HG03378 (cell line): ENCODE results near the gene GRM3.
A peak's percentile ranks its signal among the peaks of the same experiment; 100 is the strongest.

Source experiments
- ATAC-seq: cut with Tn5 transposase; IDR thresholded peaks from one replicate; pipeline ENCODE4 v1.9.1; 2021; ENCODE audit warnings: mild to moderate bottlenecking, moderate library complexity; ENCODE audit not compliant: unreplicated experiment

Gene GRM3

DNA sequence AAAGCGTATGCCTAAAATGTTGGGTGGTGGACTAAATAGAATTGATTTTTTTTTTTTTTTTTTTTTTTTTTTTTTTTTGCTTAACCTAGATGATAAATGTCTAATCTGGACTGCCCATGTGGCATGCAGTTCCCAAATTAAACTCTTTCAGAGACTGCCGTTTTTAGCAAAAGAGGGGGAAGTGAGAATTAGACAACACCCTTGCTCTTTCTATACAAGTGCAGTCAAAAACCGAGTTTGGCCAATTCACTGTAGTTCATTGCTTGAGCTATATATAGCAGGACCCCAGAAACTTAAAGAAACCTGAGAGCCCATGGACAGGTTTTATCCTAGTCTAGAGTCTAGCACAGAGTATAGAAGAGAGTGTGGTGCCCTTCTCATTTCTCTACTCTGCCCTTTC is 141.9 kb downstream of the GRM3 start:
- ATAC-seq = peak; percentile 86

GRCh38 chr7:86786376-86786775 is 142.7 kb downstream of the GRM3 start:
- no peak for ATAC-seq

DNA sequence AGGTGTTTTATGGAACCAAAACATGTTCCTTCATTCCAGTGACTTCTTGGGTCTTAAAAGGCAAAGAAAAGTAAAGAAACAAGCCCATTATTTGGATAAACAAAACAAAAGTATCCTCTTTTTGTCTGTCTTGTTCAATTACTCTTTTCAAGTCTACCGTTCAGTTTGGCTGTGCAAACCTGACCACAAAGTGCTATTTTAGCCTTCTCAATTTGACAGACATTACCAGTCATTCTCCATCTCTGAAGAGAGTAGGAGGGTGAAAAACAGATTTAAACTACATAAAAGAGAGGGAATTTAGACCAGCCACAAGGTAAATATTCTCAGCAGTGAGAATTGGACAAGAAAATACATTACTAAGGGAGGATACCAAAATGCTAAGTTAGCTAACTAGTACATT is 145.2 kb downstream of the GRM3 start:
- peak; percentile 56 for ATAC-seq

GRCh38 chr7:86790383-86790782 is 146.7 kb downstream of the GRM3 start:
- ATAC-seq = peak; percentile 60

GRCh38 chr7:86792260-86792659 is 148.6 kb downstream of the GRM3 start:
- no peak for ATAC-seq

DNA sequence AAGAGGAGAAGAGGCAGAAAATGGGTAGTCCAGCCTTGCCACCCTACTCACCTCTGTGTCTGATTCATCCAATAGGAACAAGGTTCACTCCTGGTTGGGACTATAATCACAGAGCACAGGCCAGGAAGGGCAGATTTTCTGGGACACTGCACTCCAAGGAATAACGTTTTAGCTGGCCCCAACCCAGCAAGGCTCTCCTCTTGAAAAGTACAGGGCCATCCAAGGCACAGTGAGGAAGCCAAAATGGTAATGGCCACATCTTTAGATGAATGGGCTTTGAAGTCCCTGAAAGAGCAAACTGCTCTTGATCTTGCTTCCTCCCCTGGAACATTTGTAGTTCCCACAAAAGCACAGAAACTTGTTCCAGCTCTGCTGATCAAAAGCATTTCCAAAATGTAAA is 149.4 kb downstream of the GRM3 start:
- no peak for ATAC-seq

GRCh38 chr7:86814661-86815379 is 171.1 kb downstream of the GRM3 start:
- peak; percentile 70 for ATAC-seq

GRCh38 chr7:86815556-86815955 is 171.8 kb downstream of the GRM3 start:
- ATAC-seq = no peak

GRCh38 chr7:86818903-86819302 is 175.2 kb downstream of the GRM3 start:
- ATAC-seq = no peak

DNA sequence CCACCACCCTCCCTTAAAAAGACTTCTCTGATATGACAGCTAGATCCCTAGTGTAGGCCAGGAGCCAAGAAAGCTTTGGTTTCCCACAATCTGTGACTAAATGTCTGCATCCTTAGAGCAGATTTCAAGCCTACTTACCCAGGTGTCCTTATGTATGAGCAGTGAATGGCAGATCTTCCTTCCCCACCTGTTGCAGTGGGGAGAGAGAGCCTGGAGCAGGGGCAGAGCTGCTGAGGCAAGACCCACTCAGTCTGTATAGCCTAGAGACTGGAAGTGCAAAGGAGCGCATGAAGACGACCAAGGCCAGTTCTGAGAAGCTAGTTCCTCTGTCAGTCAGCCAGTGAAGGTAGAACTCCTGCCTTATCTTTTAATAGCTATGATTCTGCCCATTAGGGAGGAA is 180.1 kb downstream of the GRM3 start:
- no peak for ATAC-seq

DNA sequence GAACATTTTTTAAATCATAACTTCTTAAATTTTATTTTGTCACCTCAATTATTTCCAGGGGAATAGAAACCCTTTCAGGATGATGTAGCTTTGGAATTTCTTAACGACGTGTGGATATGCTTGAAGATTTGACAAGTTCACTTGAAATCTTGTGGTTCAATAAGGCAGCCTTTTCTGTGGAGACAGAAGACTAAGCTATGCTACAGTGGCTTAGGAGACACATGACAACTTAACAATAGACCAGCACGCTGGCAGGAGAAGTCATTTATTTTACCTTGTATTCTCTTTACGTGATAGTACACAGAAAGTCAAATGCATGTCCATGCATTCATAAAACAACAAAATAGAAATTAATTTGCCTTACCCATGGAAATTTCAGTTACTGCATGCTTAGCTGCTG is 181.6 kb downstream of the GRM3 start:
- ATAC-seq = no peak

- no peak for ATAC-seq
These were observed 183.2 kb downstream of the GRM3 start for GRCh38 chr7:86826948-86827347.

GRCh38 chr7:86833360-86833759 is 189.7 kb downstream of the GRM3 start:
- ATAC-seq = no peak

DNA sequence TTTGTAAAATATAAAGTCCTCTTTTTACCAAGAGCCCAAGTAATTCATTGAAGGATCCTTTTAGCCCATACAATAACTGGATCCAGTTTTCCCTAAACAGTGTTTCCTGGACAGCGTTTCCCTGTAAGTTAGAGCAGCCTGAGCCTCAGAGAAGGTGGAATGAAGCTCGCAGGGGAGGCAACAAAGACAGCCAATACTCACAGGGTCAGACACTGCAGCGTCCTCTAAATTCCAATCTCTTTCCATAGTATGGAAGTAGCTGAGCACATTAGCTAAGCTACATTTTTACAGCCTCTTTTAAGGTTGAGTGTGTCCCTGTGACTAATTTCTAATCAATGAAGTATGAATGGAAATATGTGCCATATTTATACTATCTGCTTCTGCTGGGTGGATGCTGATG is 193.5 kb downstream of the GRM3 start:
- no peak for ATAC-seq

GRCh38 chr7:86844608-86845007 is 200.9 kb downstream of the GRM3 start:
- no peak for ATAC-seq

- ATAC-seq = no peak
These were observed 202.9 kb downstream of the GRM3 start for GRCh38 chr7:86846494-86847190.

DNA sequence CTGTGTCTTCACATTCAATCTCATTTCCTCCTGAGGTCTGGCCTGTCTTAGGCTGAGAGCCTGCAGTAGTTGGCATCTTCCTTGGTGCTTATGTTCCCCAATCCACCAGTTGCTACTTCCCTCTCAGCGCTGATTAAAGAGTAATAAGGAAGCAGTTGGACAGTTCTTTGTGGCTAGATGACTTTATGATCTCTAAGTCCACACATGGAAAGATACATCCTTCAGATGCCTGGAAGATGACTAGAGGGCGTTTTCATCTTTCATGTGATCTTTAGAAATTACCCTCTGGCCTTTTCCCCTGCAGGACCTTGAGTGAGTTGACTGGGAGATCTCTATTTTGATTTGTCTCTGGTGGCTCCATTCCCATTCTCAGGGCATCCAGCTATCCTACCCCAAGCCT is 204.5 kb downstream of the GRM3 start:
- ATAC-seq = no peak

- no peak for ATAC-seq
These were observed 207.9 kb downstream of the GRM3 start for GRCh38 chr7:86851566-86851965.

- peak; percentile 71 for ATAC-seq
These were observed 219.7 kb downstream of the GRM3 start for GRCh38 chr7:86863452-86863851.

DNA sequence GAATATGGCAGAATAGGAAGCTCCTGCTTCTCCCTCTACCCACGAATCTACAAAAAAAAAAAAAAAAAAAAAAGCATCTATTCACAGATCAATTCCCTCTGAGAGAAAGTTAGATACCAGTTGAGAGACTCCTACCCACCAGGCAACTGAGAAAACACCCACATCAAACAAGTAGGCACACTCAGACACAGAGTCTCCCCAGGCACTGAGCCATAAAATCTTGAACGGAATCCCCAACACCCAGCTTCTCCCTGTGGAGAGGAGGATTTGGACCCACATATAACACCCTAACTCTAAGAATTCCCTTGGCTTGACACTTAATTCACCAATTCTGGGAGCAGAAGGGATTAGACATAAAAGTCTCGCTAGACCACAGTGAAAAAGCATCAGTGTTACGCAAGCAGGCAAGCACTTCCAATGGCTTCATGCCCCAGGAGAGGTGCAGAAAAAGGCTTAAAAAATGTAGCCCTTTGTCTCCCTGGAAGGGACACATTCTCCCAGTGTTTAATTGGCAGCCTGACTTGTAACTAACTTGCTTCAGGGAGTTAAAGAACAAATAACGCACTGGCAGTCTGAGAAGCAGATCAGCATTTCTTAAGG is 223.6 kb downstream of the GRM3 start:
- ATAC-seq = no peak

DNA sequence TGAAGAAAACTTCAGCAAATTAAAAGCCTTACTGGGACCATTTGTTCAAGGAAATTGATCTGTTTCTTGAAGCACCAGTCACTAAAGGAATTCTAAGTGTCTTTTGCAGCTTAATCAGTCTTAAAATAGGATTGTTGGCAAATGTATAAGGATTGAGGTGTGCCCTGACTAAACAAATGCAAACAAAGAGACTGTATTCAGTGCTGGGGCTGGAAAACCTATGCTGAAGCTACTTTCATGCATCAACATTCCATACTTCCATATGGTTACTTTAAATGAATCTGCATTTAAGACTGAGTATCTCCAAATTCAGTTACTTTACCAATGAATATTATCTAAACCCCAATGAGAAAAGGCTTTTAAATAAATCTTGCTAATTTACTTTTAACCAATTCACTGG is 232.4 kb downstream of the GRM3 start:
- ATAC-seq = no peak

GRCh38 chr7:86884152-86884551 is 240.4 kb downstream of the GRM3 start:
- ATAC-seq = no peak
